Dendritic cell treated with granulocyte-macrophage colony-stimulating factor and Interleukin-4, amounts not matched to agents 40 ng/mL and 50 ng/mL, for 4 days (primary cell): ENCODE measurements around the gene FANCD2OS.
A peak's percentile ranks its signal among the peaks of the same experiment; 100 is the strongest.
"Not testable (repeated sequence)": the region's sequence is repeated elsewhere in the genome, so short reads cannot be mapped to it uniquely, and the experiment has no call there.

Source experiments
- H3K27ac Mint-ChIP-seq: one replicate; pipeline ENCODE4 v1.8.0; 2022; ENCODE audit warnings: mild to moderate bottlenecking, mixed read lengths
- H3K27me3 Mint-ChIP-seq: one replicate; pipeline ENCODE4 v1.8.0; 2022; ENCODE audit warnings: mild to moderate bottlenecking, mixed read lengths
- H3K36me3 Mint-ChIP-seq: one replicate; pipeline ENCODE4 v1.8.0; 2022; ENCODE audit warnings: low read depth, mixed read lengths
- H3K4me1 Mint-ChIP-seq: one replicate; pipeline ENCODE4 v1.8.0; 2022; ENCODE audit warnings: low read depth, mixed read lengths
- H3K4me3 Mint-ChIP-seq: one replicate; pipeline ENCODE4 v1.8.0; 2022; ENCODE audit warnings: mild to moderate bottlenecking, moderate library complexity, mixed read lengths
- H3K9me3 Mint-ChIP-seq: one replicate; pipeline ENCODE4 v1.8.0; 2022; ENCODE audit warnings: mixed read lengths
- intact Hi-C: fragments of 100-400 bp; cut with micrococcal nuclease; formaldehyde crosslinking; loops from one replicate; pipeline ENCODE4 v1.15.0; 2022

Gene FANCD2OS

GRCh38 chr3:10121064-10121463, 13.0 kb upstream of the FANCD2OS start:
- intact Hi-C loops, result no loop called here
- Mint-ChIP-seq H3K4me3 (no peak overlapping the region), H3K9me3 (no peaks in the 10 kb centered on the region), H3K27ac (no peak overlapping the region), H3K36me3 (peaks cover 79% of the 10 kb centered on the region), H3K27me3 (no peaks in the 10 kb centered on the region), H3K4me1 (peaks cover 28% of the 10 kb centered on the region)

GRCh38 chr3:10119376-10119775, 11.3 kb upstream of the FANCD2OS start:
- intact Hi-C loops, result no loop called here
- Mint-ChIP-seq H3K9me3 (no peaks in the 10 kb centered on the region), H3K4me1 (peaks cover 31% of the 10 kb centered on the region), H3K4me3 (no peak overlapping the region), H3K36me3 (peaks cover 70% of the 10 kb centered on the region), H3K27ac (no peak overlapping the region), H3K27me3 (no peaks in the 10 kb centered on the region)

- Mint-ChIP-seq H3K27me3 (no peaks in the 10 kb centered on the region), H3K27ac (no peak overlapping the region), H3K9me3 (no peaks in the 10 kb centered on the region), H3K36me3 (peaks cover 47% of the 10 kb centered on the region), H3K4me3 (no peak overlapping the region), H3K4me1 (peaks cover 22% of the 10 kb centered on the region)
- intact Hi-C loops, result no loop called here
Measured at GRCh38 chr3:10116928-10117327, 8.9 kb upstream of the FANCD2OS start.

GRCh38 chr3:10116138-10116460, 8.0 kb upstream of the FANCD2OS start:
- H3K9me3 Mint-ChIP-seq, result no peaks in the 10 kb centered on the region
- no peaks in the 10 kb centered on the region for H3K27me3 Mint-ChIP-seq
- H3K36me3 Mint-ChIP-seq, result peaks cover 44% of the 10 kb centered on the region
- intact Hi-C loops, result no loop called here
- H3K4me1 Mint-ChIP-seq, result peaks cover 22% of the 10 kb centered on the region
- peak overlapping the region; percentile 96 for H3K4me3 Mint-ChIP-seq
- H3K27ac Mint-ChIP-seq, result peak overlapping the region; percentile 89

GRCh38 chr3:10115326-10116137, 7.5 kb upstream of the FANCD2OS start, which contains the start of gene BRK1:
Gene BRK1 (plus strand): TSS chr3:10115675. CDS start chr3:10115702, 27 bp downstream.
- Mint-ChIP-seq H3K9me3 (no peaks in the 10 kb centered on the region), H3K4me3 (peak within 1 kb of the TSS; percentile 96), H3K4me1 (peaks cover 22% of the 10 kb centered on the region), H3K36me3 (peaks cover 38% of the 10 kb centered on the region), H3K27ac (peak within 1 kb of the TSS; percentile 89), H3K27me3 (no peaks in the 10 kb centered on the region)
- intact Hi-C loops, result loop anchor here (1.0 kb wide), 1 partner anchor 89 kb away; the partner anchor contains the start of gene FANCD2

- no peaks in the 10 kb centered on the region for H3K4me1 Mint-ChIP-seq
- H3K4me3 Mint-ChIP-seq, result no peak overlapping the region
- H3K27ac Mint-ChIP-seq, result no peak overlapping the region
- no peaks in the 10 kb centered on the region for H3K27me3 Mint-ChIP-seq
- no peaks in the 10 kb centered on the region for H3K36me3 Mint-ChIP-seq
- intact Hi-C loops, result no loop called here
- H3K9me3 Mint-ChIP-seq, result no peaks in the 10 kb centered on the region
Measured at GRCh38 chr3:10106919-10107318, 1.1 kb downstream of the FANCD2OS start.

- no peaks in the 10 kb centered on the region for H3K27me3 Mint-ChIP-seq
- intact Hi-C loops, result no loop called here
Measured at GRCh38 chr3:10099041-10099440, 9.0 kb downstream of the FANCD2OS start.

GRCh38 chr3:10093678-10094077, 14.4 kb downstream of the FANCD2OS start:
- Mint-ChIP-seq H3K4me3 (no peak overlapping the region), H3K9me3 (no peaks in the 10 kb centered on the region), H3K36me3 (peaks cover 22% of the 10 kb centered on the region), H3K4me1 (no peaks in the 10 kb centered on the region), H3K27me3 (no peaks in the 10 kb centered on the region), H3K27ac (no peak overlapping the region)
- intact Hi-C loops, result no loop called here

More at GRCh38 chr3:10099041-10099440, 9.0 kb downstream of the FANCD2OS start:
- Mint-ChIP-seq H3K4me1 (no peaks in the 10 kb centered on the region), H3K27ac (no peak overlapping the region), H3K9me3 (no peaks in the 10 kb centered on the region), H3K36me3 (peaks cover 9% of the 10 kb centered on the region), H3K4me3 (no peak overlapping the region)

GRCh38 chr3:10091387-10091786, 16.7 kb downstream of the FANCD2OS start:
- H3K4me1 Mint-ChIP-seq, H3K27me3 Mint-ChIP-seq, H3K27ac Mint-ChIP-seq, intact Hi-C loops, H3K4me3 Mint-ChIP-seq, H3K9me3 Mint-ChIP-seq: not testable (repeated sequence)
- H3K36me3 Mint-ChIP-seq, result peaks cover 21% of the 10 kb centered on the region

- H3K27ac Mint-ChIP-seq, H3K4me3 Mint-ChIP-seq, H3K9me3 Mint-ChIP-seq, intact Hi-C loops, H3K4me1 Mint-ChIP-seq, H3K27me3 Mint-ChIP-seq: not testable (repeated sequence)
- H3K36me3 Mint-ChIP-seq, result peaks cover 19% of the 10 kb centered on the region
Measured at GRCh38 chr3:10090774-10091173, 17.3 kb downstream of the FANCD2OS start.

- intact Hi-C loops, result no loop called here
- H3K9me3 Mint-ChIP-seq, result no peaks in the 10 kb centered on the region
- H3K27ac Mint-ChIP-seq, result no peak overlapping the region
- H3K36me3 Mint-ChIP-seq, result peaks cover 19% of the 10 kb centered on the region
- no peaks in the 10 kb centered on the region for H3K27me3 Mint-ChIP-seq
- H3K4me3 Mint-ChIP-seq, result no peak overlapping the region
- H3K4me1 Mint-ChIP-seq, result no peaks in the 10 kb centered on the region
Measured at GRCh38 chr3:10090179-10090578, 17.9 kb downstream of the FANCD2OS start.

GRCh38 chr3:10088256-10088655, 19.8 kb downstream of the FANCD2OS start:
- no peaks in the 10 kb centered on the region for H3K4me1 Mint-ChIP-seq
- intact Hi-C loops, result no loop called here
- H3K9me3 Mint-ChIP-seq, result no peaks in the 10 kb centered on the region
- no peak overlapping the region for H3K27ac Mint-ChIP-seq
- no peaks in the 10 kb centered on the region for H3K27me3 Mint-ChIP-seq
- H3K36me3 Mint-ChIP-seq, result peaks cover 26% of the 10 kb centered on the region
- no peak overlapping the region for H3K4me3 Mint-ChIP-seq

GRCh38 chr3:10085738-10086137, 22.3 kb downstream of the FANCD2OS start:
- intact Hi-C loops, result no loop called here
- H3K4me3 Mint-ChIP-seq, result no peak overlapping the region
- H3K27ac Mint-ChIP-seq, result no peak overlapping the region
- no peaks in the 10 kb centered on the region for H3K27me3 Mint-ChIP-seq
- H3K36me3 Mint-ChIP-seq, result peaks cover 32% of the 10 kb centered on the region
- no peaks in the 10 kb centered on the region for H3K9me3 Mint-ChIP-seq
- no peaks in the 10 kb centered on the region for H3K4me1 Mint-ChIP-seq

GRCh38 chr3:10081871-10082270, 26.2 kb downstream of the FANCD2OS start:
- Mint-ChIP-seq H3K27ac (no peak overlapping the region), H3K36me3 (peaks cover 35% of the 10 kb centered on the region), H3K27me3 (no peaks in the 10 kb centered on the region), H3K4me1 (no peaks in the 10 kb centered on the region), H3K4me3 (no peak overlapping the region), H3K9me3 (no peaks in the 10 kb centered on the region)
- intact Hi-C loops, result no loop called here

- H3K4me3 Mint-ChIP-seq, result no peak overlapping the region
- H3K4me1 Mint-ChIP-seq, result no peaks in the 10 kb centered on the region
- H3K9me3 Mint-ChIP-seq, result no peaks in the 10 kb centered on the region
- intact Hi-C loops, result no loop called here
- no peak overlapping the region for H3K27ac Mint-ChIP-seq
- H3K36me3 Mint-ChIP-seq, result peaks cover 13% of the 10 kb centered on the region
- H3K27me3 Mint-ChIP-seq, result no peaks in the 10 kb centered on the region
Measured at GRCh38 chr3:10074666-10075065, 33.4 kb downstream of the FANCD2OS start.
